ENCODE measurements around the gene TCTA.

GRCh38 chr3:49397470-49397869 lies 14.8 kb upstream of the TCTA start:
- TF ChIP-seq GABPA (IDR thresholded peaks at IDR 0.05; ENCODE audit: low read depth) (no peak), MEF2A (IDR thresholded peaks at IDR 0.05; ENCODE audit: borderline replicate concordance, low read depth) (no peak), CTCF (IDR thresholded peaks at IDR 0.05) (no peak), FOXM1 (IDR thresholded peaks at IDR 0.05; ENCODE audit: low read depth) (no peak), POLR2AphosphoS5 (IDR thresholded peaks at IDR 0.05; ENCODE audit: low read depth, low read length) (no peak), SMC3 (IDR thresholded peaks at IDR 0.05; ENCODE audit: low read depth, low read length) (no peak), JUND (IDR thresholded peaks at IDR 0.05) (no peak), NFIC (IDR thresholded peaks at IDR 0.05; ENCODE audit: borderline replicate concordance) (no peak), RFX5 (IDR thresholded peaks at IDR 0.05; ENCODE audit: low read length) (no peak), EZH2phosphoT487 (IDR thresholded peaks at IDR 0.05; ENCODE audit: borderline replicate concordance, low read depth) (no peak), ELF1 (IDR thresholded peaks at IDR 0.05) (no peak)
- TF ChIP-seq, protein P1, sequence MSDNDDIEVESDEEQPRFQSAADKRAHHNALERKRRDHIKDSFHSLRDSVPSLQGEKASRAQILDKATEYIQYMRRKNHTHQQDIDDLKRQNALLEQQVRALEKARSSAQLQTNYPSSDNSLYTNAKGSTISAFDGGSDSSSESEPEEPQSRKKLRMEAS (IDR thresholded peaks at IDR 0.05; ENCODE audit: low read depth), result no peak
- TF ChIP-seq, protein P2, sequence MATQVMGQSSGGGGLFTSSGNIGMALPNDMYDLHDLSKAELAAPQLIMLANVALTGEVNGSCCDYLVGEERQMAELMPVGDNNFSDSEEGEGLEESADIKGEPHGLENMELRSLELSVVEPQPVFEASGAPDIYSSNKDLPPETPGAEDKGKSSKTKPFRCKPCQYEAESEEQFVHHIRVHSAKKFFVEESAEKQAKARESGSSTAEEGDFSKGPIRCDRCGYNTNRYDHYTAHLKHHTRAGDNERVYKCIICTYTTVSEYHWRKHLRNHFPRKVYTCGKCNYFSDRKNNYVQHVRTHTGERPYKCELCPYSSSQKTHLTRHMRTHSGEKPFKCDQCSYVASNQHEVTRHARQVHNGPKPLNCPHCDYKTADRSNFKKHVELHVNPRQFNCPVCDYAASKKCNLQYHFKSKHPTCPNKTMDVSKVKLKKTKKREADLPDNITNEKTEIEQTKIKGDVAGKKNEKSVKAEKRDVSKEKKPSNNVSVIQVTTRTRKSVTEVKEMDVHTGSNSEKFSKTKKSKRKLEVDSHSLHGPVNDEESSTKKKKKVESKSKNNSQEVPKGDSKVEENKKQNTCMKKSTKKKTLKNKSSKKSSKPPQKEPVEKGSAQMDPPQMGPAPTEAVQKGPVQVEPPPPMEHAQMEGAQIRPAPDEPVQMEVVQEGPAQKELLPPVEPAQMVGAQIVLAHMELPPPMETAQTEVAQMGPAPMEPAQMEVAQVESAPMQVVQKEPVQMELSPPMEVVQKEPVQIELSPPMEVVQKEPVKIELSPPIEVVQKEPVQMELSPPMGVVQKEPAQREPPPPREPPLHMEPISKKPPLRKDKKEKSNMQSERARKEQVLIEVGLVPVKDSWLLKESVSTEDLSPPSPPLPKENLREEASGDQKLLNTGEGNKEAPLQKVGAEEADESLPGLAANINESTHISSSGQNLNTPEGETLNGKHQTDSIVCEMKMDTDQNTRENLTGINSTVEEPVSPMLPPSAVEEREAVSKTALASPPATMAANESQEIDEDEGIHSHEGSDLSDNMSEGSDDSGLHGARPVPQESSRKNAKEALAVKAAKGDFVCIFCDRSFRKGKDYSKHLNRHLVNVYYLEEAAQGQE (IDR thresholded peaks at IDR 0.05; ENCODE audit: low read depth, low read length), result no peak

Measured in SK-N-SH (cell line).